Endothelial cell of umbilical vein (primary cell): ENCODE results near the gene NACA. TPM values are rescaled to one million over a fixed set of nuclear protein-coding genes. Genes with fewer than 3 reads are reported as not detected.

Source experiments
- BruUV-seq: library from RNA; stranded (reverse); fragments of 400-500 nt; replicated peaks from 2 replicates; lab custom pipeline; 2021; lab: Mats Ljungman, UMichigan
- CTCF ChIA-PET: fragments of 300-600, 350-600 bp; sonication (Branson Sonifier 250); formaldehyde crosslinking; loops from one replicate; lab custom pipeline; 2021; ENCODE audit warnings: antibody characterized with exemption, inconsistent platforms; lab: Charles Lee
- POLR2A ChIA-PET: fragments of 300-600, 350-600 bp; sonication (Branson Sonifier 250); formaldehyde crosslinking; loops from one replicate; lab custom pipeline; 2021; ENCODE audit warnings: antibody characterized with exemption, inconsistent platforms; lab: Charles Lee
- DNase-seq: peaks from one replicate; pipeline ENCODE4 v3.0.0-alpha.2; 2011; ENCODE audit warnings: low read depth, low spot score
- FAIRE-seq: peaks from 2 replicates; lab custom pipeline; 2011; peaks lifted over from hg19 to GRCh38; lab: Jason Lieb, UNC
- H2AFZ ChIP-seq: 2 replicates; pipeline ENCODE4 v1.6.0; 2012; ENCODE audit warnings: low read depth, low read length, control low read depth, inconsistent platforms
- H3K27ac ChIP-seq: 2 replicates; pipeline ENCODE4 v1.5.1; 2011; ENCODE audit warnings: low read depth, mild to moderate bottlenecking, control low read depth, low read length, moderate library complexity; ENCODE audit not compliant: insufficient read depth
- H3K27me3 ChIP-seq, 2 experiments: 2 replicates each; pipeline versions ENCODE4 v1.6.0 to v1.6.1; 2011; ENCODE audit warnings: low read length in 2 of 2, mixed read lengths in 1 of 2; ENCODE audit not compliant: control insufficient read depth in 2 of 2, insufficient read depth in 2 of 2
- H3K36me3 ChIP-seq, 2 experiments: 2 replicates in 1 of 2; 3 replicates in 1 of 2; pipeline ENCODE4 v1.5.1; 2011; ENCODE audit warnings: low read length in 2 of 2, mild to moderate bottlenecking in 1 of 2, moderate library complexity in 1 of 2; ENCODE audit not compliant: control insufficient read depth in 2 of 2, insufficient read depth in 2 of 2; ENCODE audit errors: extremely low read depth in 1 of 2
- H3K4me1 ChIP-seq: 3 replicates; pipeline ENCODE4 v1.5.1; 2011; ENCODE audit warnings: mild to moderate bottlenecking, low read length; ENCODE audit not compliant: control insufficient read depth, insufficient read depth; ENCODE audit errors: extremely low read depth
- H3K4me2 ChIP-seq: 2 replicates; pipeline ENCODE4 v1.6.1; 2011; ENCODE audit warnings: low read length, control low read depth, mixed read lengths; ENCODE audit not compliant: insufficient read depth
- H3K4me3 ChIP-seq, 3 experiments: fragments of 200-600 bp in 1 of 3; sonication (generic), shearing (Covaris generic) in 1 of 3; replicated peaks in 1 of 3; 2 replicates each; pipeline ENCODE4 v1.5.1; 2011 to 2016; ENCODE audit warnings: control low read depth in 3 of 3, low read length in 3 of 3, mild to moderate bottlenecking in 2 of 3, inconsistent platforms in 1 of 3, low read depth in 1 of 3, moderate library complexity in 1 of 3; ENCODE audit not compliant: insufficient read depth in 1 of 3
- H3K79me2 ChIP-seq: 2 replicates; pipeline ENCODE4 v1.6.0; 2012; ENCODE audit warnings: low read length, inconsistent platforms; ENCODE audit not compliant: control insufficient read depth, insufficient read depth
- H3K9ac ChIP-seq: replicated peaks from 2 replicates; pipeline ENCODE3; 2011; ENCODE audit warnings: low read length, control low read depth; ENCODE audit not compliant: insufficient read depth; ENCODE audit errors: extremely low read depth
- H3K9me1 ChIP-seq: replicated peaks from 3 replicates; pipeline ENCODE4 v1.6.0; 2011; ENCODE audit warnings: mild to moderate bottlenecking, low read length; ENCODE audit not compliant: control insufficient read depth, insufficient read depth; ENCODE audit errors: extremely low read depth
- H3K9me3 ChIP-seq: replicated peaks from 2 replicates; pipeline ENCODE4 v1.5.1; 2012; ENCODE audit warnings: low read length, inconsistent platforms; ENCODE audit not compliant: control insufficient read depth, insufficient read depth
- H4K20me1 ChIP-seq: replicated peaks from 2 replicates; pipeline ENCODE3; 2011; ENCODE audit warnings: mild to moderate bottlenecking, low read length; ENCODE audit not compliant: control insufficient read depth, insufficient read depth; ENCODE audit errors: extremely low read depth
- EZH2 ChIP-seq: IDR thresholded peaks from 2 replicates; pipeline ENCODE4 v1.6.1; 2012; ENCODE audit warnings: borderline replicate concordance, low read depth, mild to moderate bottlenecking, moderate library complexity, low read length, inconsistent platforms; ENCODE audit not compliant: severe bottlenecking
- FOS ChIP-seq: IDR thresholded peaks from 2 replicates; pipeline ENCODE4 v1.6.1; 2011; ENCODE audit warnings: mild to moderate bottlenecking, low read length, moderate library complexity, borderline replicate concordance; ENCODE audit not compliant: insufficient read depth
- GATA2 ChIP-seq: IDR thresholded peaks from 2 replicates; pipeline ENCODE4 v1.7.0; 2011; ENCODE audit warnings: low read depth, mild to moderate bottlenecking, moderate library complexity, mixed read lengths, low read length; ENCODE audit not compliant: insufficient read length, insufficient read depth
- JUN ChIP-seq: IDR thresholded peaks from 2 replicates; pipeline ENCODE4 v1.6.1; 2011; ENCODE audit warnings: borderline replicate concordance, low read depth; ENCODE audit not compliant: insufficient read length, insufficient read depth
- MYC ChIP-seq: IDR thresholded peaks from one replicate; pipeline ENCODE4 v1.6.1; 2011; ENCODE audit warnings: mild to moderate bottlenecking, low read depth, low read length
- POLR2A ChIP-seq: IDR thresholded peaks from 2 replicates; pipeline ENCODE4 v1.6.1; 2012; ENCODE audit warnings: low read depth, mild to moderate bottlenecking, control low read depth, low read length
- POLR2AphosphoS5 ChIP-seq: IDR thresholded peaks from 2 replicates; pipeline ENCODE4 v1.6.1; 2012; ENCODE audit warnings: low read depth, mild to moderate bottlenecking, control low read depth, low read length, moderate library complexity; ENCODE audit not compliant: insufficient read depth
- dilution Hi-C: fragments of 300-500 bp; cut with MboI; formaldehyde crosslinking; loops from one replicate; pipeline ENCODE4 v1.15.0; 2019; ENCODE audit warnings: low sequenced_read_pairs; ENCODE audit not compliant: extremely low pct_ligation_motif_present
- intact Hi-C: fragments of 100-400 bp; cut with micrococcal nuclease; formaldehyde crosslinking; loops from one replicate; pipeline ENCODE4 v1.10.0; 2022
- polyA plus RNA-seq, 4 experiments: library from polyadenylated mRNA; depleted of rRNA in 3 of 4; stranded (reverse) in 3 of 4; unstranded in 1 of 4; fragments of >200 nt; gene quantifications; 2 replicates each; pipeline versions ENCODE4 v1.2.1 to v1.2.3, GENCODE V29; 2011 to 2012; ENCODE audit warnings: missing spikeins in 1 of 4
- total RNA-seq: library from RNA; stranded (reverse); gene quantifications from 2 replicates; pipeline ENCODE4 v1.2.3, GENCODE V29; 2021
- TF ChIP-seq, protein P1 (sequence below), 2 donors: IDR thresholded peaks; 1 replicate in 1 of 2; 2 replicates in 1 of 2; pipeline ENCODE4 v1.5.1; 2011; ENCODE audit warnings: low read length in 2 of 2, mild to moderate bottlenecking in 2 of 2, moderate library complexity in 2 of 2, control low read depth in 1 of 2, inconsistent platforms in 1 of 2, low read depth in 1 of 2; ENCODE audit not compliant: insufficient read depth in 1 of 2; ENCODE audit errors: extremely low read depth in 1 of 2
- TF ChIP-seq, protein P2 (sequence below): IDR thresholded peaks from 2 replicates; pipeline ENCODE4 v1.6.1; 2011; ENCODE audit not compliant: insufficient read depth, insufficient read length

The NACA gene
- total and polyA plus RNA-seq, 2 donors (not counting 3 experiments of a cell fraction or from before 2014, with no cell fraction given): 260 to 892 TPM

DNA sequence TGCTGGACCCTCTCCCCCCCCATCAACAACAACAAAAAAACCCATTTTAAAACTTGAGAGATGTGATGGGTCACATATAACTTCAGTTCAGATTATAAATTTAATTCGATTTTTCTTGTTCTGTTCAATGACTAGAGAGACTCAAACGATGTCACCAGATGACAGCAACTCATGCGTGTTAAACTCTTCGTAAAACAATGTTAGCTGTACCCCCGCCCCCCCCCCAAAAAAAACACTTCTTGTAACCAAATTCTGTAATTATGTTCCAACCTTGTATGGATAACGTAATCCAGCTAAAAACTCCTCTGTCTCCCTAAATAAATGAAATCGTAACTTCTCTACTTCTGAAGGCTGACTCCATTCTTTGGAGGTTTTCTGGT lies 614 bp upstream of the NACA start:
- ChIA-PET POLR2A (interaction anchor here (0.8 to 1.9 kb wide), 8 partner anchors 9 to 402 kb away, joined by 3 to 9 read pairs (median 6); partner anchors contain the start of genes ATP5F1B, LRP1, PRIM1 and PTGES3), CTCF (interaction anchor here (0.8 to 1.1 kb wide), 4 partner anchors 9 to 278 kb away, joined by 3 to 8 read pairs (median 4); no protein-coding TSS in a partner anchor)
- DNase-seq (no peak), FAIRE-seq (no peak)
- no peaks in the 10 kb centered on the region for H3K27me3 ChIP-seq
- H3K79me2 ChIP-seq: peaks cover 44% of the 10 kb centered on the region
- peaks cover 0 to 5% of the 10 kb centered on the region in 2 experiments for H3K36me3 ChIP-seq
- TF ChIP-seq POLR2A (no peak), MYC (no peak)
- TF ChIP-seq, protein P1, sequence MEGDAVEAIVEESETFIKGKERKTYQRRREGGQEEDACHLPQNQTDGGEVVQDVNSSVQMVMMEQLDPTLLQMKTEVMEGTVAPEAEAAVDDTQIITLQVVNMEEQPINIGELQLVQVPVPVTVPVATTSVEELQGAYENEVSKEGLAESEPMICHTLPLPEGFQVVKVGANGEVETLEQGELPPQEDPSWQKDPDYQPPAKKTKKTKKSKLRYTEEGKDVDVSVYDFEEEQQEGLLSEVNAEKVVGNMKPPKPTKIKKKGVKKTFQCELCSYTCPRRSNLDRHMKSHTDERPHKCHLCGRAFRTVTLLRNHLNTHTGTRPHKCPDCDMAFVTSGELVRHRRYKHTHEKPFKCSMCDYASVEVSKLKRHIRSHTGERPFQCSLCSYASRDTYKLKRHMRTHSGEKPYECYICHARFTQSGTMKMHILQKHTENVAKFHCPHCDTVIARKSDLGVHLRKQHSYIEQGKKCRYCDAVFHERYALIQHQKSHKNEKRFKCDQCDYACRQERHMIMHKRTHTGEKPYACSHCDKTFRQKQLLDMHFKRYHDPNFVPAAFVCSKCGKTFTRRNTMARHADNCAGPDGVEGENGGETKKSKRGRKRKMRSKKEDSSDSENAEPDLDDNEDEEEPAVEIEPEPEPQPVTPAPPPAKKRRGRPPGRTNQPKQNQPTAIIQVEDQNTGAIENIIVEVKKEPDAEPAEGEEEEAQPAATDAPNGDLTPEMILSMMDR (IDR thresholded peaks at IDR 0.05; ENCODE audit: extremely low read depth in 1 of 2, insufficient read depth in 1 of 2, low read depth in 1 of 2, low read length in 2 of 2): no peak
- H3K9me3 ChIP-seq: no peaks in the 10 kb centered on the region
- H3K9ac ChIP-seq: peak overlapping the region; percentile 90
- no peaks in the 10 kb centered on the region for H3K9me1 ChIP-seq
- peaks cover 30% of the 10 kb centered on the region for H3K4me1 ChIP-seq
- intact Hi-C loops: loop anchor here (1.0 to 2.0 kb wide), 4 partner anchors 27 to 89 kb away; partner anchors contain the start of genes PRIM1 and PTGES3
- H3K4me2 ChIP-seq: peak overlapping the region; percentile 83
- peak overlapping the region; percentile 68 for H2AFZ ChIP-seq
- H4K20me1 ChIP-seq: peaks cover 7% of the 10 kb centered on the region
- dilution Hi-C loops: no loop called here
- TSS peak; percentile 91 for BruUV-seq
- H3K4me3 ChIP-seq: peak overlapping the region; percentile 36 to 90 (median 86)
- peak overlapping the region; percentile 61 for H3K27ac ChIP-seq

DNA sequence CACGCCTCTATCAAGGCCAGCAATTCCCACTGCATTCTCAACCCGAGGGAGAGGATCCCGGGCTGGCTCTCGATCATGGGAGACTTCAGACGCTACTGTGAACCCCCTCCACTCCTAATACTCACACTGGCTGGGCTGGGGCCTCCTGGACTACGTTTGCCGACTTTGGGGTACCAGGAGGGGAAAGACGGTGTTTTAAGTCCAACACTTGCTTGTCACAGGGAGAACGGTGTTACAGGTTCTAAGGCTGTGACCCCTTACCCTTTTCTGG lies 463 bp downstream of the NACA start:
- dilution Hi-C loops: no loop called here
- peak overlapping the region; percentile 85 to 90 (median 86) for H3K4me3 ChIP-seq
- H3K27ac ChIP-seq: peak overlapping the region; percentile 61
- no peak for FAIRE-seq
- H3K27me3 ChIP-seq: no peaks in the 10 kb centered on the region
- H3K9me1 ChIP-seq: no peaks in the 10 kb centered on the region
- POLR2A ChIA-PET: no interaction called here
- peaks cover 55% of the 10 kb centered on the region for H3K79me2 ChIP-seq
- H4K20me1 ChIP-seq: peaks cover 9% of the 10 kb centered on the region
- H3K36me3 ChIP-seq: peaks cover 4 to 9% of the 10 kb centered on the region in 2 experiments
- TF ChIP-seq EZH2 (no peak), POLR2A (no peak), JUN (no peak), GATA2 (no peak), MYC (no peak), POLR2AphosphoS5 (no peak), FOS (no peak)
- TF ChIP-seq, protein P1 (IDR thresholded peaks at IDR 0.05; ENCODE audit: extremely low read depth in 1 of 2, insufficient read depth in 1 of 2, low read depth in 1 of 2, low read length in 2 of 2): no peak
- TF ChIP-seq, protein P2, sequence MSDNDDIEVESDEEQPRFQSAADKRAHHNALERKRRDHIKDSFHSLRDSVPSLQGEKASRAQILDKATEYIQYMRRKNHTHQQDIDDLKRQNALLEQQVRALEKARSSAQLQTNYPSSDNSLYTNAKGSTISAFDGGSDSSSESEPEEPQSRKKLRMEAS: no peak
- BruUV-seq: TSS peak; percentile 56
- H3K9me3 ChIP-seq: no peaks in the 10 kb centered on the region
- H2AFZ ChIP-seq: no peak overlapping the region
- peaks cover 33% of the 10 kb centered on the region for H3K4me1 ChIP-seq
- peak overlapping the region; percentile 90 for H3K9ac ChIP-seq
- intact Hi-C loops: loop anchor here (2.0 kb wide), 1 partner anchor 88 kb away; no protein-coding TSS in a partner anchor
- no peak for DNase-seq
- peak overlapping the region; percentile 71 for H3K4me2 ChIP-seq
- CTCF ChIA-PET: interaction anchor here (0.7 kb wide), 1 partner anchor 88 kb away, joined by 3 read pairs; no protein-coding TSS in a partner anchor
